ENCODE results near the gene PIK3C2A.

GRCh38 chr11:17233101-17233500 lies 25.3 kb upstream of the PIK3C2A start:
- no peak for TF ChIP-seq EP300 (IDR thresholded peaks at IDR 0.05)
- TF ChIP-seq CTCF (IDR thresholded peaks at IDR 0.05) = no peak
